GM18526 (cell line): ENCODE measurements around the gene NDUFS1.
A peak's percentile ranks its signal among the peaks of the same experiment; 100 is the strongest.

Source experiments
- POLR2A ChIP-seq: IDR thresholded peaks from 3 replicates; pipeline ENCODE4 v1.6.1; 2011; ENCODE audit not compliant: insufficient read length; ENCODE audit errors: extremely low read depth

Gene NDUFS1

DNA sequence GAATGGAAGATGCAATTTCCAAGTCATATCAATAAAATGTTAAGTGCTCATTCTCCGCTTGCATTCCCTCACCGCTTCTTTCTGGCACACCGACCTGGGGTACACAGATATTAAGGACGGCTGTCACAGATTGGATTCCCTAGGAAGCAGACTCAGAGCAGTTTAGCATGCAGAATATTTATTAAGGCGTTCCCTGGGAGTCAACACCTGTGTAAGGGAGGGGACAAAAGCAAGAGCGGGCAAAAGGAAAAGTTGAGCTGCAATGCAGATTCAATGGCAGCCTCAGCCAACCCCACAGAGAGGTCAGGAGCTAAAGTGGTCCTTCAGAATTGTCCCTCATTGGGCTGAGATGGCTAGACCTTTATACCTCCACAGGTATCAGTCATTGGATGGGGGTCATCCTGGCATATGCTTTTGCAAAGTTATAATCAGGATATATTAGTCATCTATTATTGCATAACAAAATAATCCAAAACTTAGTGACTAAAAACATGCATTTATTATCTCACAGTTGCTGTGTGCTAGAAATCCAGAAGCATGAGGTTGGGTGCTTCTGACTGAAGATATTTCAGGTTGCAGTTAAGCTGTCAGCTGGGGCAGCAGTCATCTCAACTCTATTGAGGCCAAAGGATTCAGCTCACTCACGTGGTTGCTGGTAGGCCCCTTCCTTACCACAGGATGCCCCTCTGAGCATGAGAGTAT, 46.2 kb downstream of the NDUFS1 start:
- TF ChIP-seq POLR2A, result no peak

DNA sequence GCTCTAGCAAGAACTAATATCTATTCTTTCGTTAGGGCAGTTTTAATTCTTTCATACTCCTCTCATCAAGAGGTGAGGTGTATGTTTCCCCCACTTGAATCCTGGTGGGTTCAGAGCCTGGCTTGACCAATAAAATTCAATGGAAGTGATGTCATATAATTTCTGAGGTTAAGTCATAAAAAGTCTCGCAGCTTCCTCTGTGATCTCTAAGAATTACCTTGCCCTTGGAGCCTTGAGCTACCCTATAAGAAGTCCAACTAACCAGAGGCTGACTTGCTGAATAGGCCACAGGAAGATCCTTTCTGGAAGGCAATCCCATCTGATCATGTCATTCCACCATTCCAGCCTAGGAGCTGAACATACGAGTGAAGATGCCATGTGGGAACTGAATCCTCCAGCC, 47.1 kb downstream of the NDUFS1 start:
- TF ChIP-seq POLR2A, result no peak

DNA sequence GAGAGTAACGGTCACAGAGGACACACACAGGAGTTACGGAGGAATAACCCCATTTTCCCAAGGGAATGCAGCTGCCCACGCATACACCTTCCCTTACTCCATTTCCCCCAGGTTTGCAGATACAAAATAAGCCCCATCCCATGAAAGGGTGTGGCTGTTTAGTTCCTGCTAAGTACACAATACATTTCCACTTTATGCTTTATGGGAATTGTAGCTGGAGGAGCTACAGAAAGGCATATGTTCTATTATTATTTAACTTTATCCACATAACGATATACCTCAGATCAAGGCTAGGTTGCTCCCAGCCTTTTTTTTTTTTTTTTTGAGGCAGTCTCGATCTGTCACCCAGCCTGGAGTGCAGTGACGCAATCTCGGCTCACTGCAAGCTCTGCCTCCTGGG, 50.5 kb downstream of the NDUFS1 start:
- no peak for TF ChIP-seq POLR2A

DNA sequence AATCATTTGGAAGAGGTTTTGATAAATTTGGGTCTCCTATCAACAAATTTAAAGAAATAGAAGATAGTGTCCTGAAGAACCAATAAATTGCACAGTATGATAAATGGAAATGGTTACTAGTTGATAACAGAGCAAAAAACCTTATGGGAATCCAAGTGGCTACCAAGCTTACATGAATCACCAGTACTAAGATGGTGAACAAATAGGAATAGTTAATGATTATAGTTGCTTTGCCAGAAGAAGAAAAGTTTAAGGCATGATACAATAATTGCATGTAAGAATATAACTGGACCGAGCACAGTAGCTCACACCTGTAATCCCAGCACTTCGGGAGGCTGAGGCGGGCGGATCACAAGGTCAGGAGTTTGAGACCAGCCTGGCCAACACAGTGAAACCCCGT, 53.7 kb downstream of the NDUFS1 start:
- no peak for TF ChIP-seq POLR2A

DNA sequence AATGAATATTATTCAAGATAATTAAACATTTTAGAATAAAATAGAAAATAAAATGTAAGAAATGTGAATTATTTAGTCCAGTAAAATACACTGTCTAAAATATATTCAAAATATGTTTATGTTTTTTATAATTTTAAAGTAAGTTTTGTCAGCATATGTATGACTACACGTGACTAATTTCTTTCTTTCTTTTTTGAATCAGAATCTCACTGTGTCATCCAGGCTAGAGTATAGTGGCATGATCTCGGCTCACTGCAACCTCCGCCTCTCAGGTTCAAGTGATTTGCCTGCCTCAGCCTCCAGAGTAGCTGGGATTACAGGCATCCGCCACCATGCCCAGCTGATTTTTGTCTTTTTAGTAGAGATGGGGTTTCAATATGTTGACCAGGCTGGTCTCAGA, 54.2 kb downstream of the NDUFS1 start:
- no peak for TF ChIP-seq POLR2A

DNA sequence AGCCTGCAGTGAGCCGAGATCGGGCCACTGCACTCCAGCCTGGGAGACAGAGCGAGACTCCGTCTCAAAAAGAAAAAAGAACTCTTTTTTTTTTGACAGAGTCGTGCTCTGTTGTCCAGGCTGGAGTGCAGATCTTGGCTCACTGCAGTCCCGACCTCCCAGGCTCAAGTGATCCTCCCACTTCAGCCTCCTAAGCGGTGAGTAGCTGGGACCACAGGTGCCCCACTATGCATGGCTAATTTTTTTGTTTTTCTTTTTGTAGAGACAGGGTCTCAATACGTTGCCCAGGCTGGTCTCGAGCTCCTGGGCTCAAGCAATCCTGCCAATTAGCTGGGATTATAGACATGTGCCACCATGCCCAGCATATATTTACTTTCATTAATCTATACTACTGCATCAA, 60.8 kb downstream of the NDUFS1 start:
- no peak for TF ChIP-seq POLR2A

DNA sequence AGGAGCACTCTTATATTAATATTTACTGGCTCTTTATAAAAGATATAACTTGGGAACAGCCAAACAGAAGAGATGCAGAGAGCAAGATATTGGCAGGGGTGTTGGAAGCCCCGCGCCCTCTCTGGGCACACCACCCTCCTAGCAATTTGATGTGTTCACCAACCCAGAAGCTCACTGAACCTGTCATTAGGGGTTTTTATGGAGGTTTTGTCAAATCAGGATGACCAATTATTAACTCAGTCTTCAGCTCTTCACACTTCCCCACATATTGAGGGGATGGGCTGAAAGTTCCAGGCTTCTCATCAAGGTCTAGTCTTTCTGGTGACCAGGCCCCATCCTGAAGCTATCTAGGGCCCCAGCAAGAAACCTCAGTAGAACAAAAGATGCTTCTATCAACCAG, 62.4 kb downstream of the NDUFS1 start:
- TF ChIP-seq POLR2A, result no peak

DNA sequence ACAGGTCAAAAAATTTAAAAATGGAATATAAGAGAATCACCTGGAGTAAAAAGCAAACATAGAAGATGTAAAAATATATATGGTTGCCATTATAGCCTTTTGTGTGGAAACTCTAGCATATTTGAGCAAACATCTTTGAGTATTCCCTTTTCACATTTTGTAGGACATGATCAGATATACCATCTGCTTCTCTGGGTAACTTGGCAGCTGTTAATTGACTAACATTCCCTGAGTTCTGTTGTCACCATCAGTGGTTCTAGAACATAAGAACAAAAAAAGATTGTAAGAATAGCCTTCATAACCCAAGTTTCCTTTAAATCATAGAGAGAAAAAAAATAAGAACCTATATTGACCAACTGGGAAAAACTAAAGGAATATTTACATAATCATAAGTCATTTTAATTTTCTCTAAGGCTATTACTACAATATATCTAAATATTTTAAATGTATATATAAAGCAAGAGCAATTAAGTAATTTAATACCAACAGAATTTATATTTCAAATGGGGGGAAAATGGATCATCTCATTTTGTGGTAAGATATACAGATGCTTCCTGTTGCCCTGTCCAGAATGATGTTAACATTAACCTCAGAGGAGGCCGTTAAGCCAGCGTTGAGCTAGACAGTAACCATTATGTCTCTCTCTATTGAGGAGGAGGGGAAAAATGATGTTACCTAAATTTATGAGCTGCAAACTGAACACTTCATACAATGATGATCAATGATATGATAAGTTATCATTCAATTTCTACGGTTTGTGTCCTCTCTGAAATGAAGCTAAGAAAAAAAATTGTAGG, 63.5 kb downstream of the NDUFS1 start:
- TF ChIP-seq POLR2A, result no peak

DNA sequence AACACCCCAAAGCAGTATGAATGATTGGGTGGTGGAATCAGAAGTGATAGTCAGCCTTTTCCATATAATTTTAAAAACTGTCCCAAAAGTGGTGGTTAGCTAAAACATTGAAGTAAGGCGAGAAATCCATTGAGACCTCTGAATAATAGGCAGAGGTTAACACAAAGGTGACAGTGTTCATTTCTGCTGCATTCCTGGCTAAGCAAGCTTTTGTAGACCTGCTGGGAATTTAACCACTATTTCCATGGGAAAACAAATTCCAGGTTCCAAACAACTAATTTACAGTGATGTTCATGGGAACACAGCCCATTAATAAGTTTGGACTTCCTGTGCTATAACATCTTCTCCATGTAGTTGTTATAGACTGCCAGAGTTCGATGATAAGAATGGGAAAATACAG, 66.9 kb downstream of the NDUFS1 start:
- TF ChIP-seq POLR2A, result no peak

DNA sequence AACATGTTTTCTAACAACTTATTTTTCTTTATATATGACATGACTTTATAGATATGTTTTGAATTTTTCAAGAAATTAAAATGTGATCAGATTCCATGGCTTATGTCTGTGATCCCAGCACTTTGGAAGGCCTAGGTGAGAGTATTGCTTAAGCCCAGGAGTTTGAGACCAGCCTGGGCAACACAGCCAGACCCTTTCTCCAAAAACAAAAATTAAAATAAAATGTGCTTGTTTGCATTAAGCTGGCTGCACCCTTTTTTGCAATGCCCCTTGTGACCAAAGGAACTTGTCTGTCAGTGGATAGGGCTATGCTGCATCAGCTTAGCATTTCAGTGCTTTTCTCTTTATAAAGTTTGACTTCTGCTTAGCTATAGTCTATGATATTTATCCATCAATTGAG, 71.0 kb downstream of the NDUFS1 start:
- TF ChIP-seq POLR2A, result no peak

DNA sequence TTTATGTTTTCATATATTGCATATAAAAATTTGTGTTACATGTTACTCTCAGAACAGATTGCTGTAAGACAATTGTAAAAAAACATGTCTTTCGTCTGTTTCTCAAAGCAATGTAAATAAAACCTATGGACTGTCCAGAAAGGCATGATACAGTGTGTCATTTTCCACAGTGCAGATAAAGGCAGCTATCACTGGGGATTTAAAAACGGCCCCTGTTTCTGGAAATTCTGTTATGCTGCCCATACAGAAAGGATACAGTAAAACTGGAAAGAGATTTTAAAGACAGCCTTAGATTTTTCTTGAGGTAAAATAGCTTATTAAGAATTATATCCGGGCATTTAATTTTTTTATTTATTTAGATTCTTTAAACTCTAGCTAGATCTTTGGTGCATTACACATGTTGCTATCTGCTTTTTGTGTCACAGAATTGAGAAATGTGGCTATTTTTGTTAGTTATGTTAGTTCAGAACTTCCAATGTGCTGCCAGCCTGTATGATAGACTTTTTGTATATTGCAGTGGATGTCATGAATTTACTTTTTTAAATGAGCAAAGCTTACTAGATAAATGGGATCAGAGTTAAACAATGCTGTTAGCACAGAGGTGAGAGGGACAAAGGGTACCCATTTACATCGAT, 72.4 kb downstream of the NDUFS1 start:
- TF ChIP-seq POLR2A, result no peak

DNA sequence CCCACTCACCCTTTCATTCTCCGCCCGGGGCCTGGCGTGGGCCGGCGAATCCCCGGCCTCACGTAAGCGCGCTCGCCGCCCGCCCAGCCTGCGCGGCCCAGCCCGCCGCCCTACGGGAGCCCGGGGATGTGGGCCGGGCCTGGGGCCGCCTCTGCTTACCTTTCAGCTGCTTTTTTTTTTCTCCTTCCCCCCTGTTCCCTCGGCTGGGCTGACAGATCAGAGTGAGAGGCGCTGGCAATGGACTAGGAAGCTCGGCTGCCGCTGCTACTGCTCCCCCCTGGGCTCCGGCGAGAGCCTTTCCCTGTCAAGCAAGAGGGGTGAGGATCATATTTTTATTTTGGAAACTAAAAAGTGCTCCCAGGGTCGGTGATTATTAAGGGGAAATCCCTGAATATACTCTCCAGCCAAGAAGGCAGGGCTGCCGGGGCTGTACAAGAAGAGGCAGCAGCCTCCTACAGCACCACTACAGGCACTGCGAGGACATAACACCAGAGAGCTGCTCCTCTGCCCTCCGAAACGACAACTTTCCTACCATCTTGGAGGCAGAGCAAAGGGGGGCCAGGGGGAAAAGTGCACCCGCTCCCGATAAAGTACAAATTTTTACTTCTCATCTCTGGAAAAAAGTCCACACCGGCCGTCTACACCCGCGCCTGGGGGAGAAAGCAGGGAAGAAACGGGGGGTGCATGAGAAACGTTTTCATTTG, 73.3 kb downstream of the NDUFS1 start, which contains the start of gene INO80D:
Gene INO80D, minus strand, starts transcription at position 433 of the 704 bp plus-strand sequence. CDS start 23,158 bp downstream, outside the sequence.
- peak; percentile 67 for TF ChIP-seq POLR2A

DNA sequence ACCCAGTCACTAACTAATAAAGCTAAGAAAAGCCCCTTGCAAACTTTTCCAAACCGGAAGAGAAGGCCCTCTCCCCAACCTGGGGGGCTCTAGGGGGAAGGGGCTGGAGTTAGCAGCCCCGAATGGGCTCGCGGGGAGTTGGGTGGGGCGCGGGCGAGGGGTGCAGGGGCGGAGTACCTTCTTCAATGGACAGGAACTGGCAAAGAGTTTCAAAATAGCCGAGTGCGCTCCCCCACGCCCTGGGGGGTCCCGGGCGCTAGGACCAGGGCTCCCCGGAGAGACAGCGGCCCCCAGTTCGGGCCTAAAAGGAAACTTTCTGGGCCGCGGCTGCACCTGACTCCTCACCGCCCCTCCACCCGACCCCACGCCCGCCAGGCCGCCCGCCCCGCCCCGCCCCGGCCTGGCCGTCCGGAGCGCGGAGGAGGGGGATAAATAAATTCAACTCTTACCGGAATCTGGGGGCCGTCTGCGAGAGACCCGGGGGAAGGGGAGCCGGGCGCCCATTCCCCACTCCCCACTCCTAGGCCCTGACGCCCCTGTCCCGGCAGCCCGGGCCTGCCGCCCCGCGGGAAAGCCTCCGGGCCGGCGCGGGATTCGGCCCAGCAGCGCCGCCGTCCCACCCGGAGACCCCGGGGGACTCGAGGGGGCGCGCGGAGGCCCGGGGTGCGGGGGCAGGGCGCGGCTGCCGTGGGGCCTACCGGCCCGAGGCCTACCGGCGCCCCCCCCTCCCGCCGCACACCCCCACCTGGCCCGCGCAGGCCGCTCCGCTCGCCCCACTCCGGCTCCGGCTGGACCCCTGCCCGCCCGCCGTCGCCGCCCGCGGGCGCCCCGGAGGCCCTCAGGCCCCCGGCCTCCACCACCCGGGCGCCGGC, 74.1 kb downstream of the NDUFS1 start:
- peak; percentile 8 for TF ChIP-seq POLR2A

DNA sequence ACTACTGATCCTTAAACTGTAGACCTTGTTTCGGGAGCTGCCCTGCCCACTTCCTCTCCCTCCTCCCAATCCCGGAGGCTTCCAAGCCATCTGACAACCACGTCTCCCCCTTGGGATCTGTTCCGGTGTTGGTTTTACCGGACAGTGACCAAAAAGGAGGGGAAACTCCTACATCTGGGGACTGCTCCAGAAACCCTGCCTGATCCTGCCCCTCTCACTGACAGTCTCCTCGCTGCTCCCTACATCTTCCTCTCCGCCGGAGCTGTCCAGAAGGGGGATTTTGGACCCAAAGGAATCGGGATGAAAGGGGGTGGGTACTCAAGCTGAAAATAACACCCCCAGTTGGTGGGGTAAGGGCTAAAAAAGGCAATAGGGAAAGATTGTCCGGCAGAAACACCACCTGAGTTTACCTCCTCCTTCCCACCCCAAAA, 74.8 kb downstream of the NDUFS1 start:
- TF ChIP-seq POLR2A, result no peak
